NCI-H446 treated with DMSO at 0.1 percent for 48 hours (cell line): Measurements from ENCODE around the gene IMMT.

Experiments used
- DNase-seq: peaks from one replicate; lab custom pipeline; 2025; lab: John Stamatoyannopoulos, UW

Gene IMMT

DNA sequence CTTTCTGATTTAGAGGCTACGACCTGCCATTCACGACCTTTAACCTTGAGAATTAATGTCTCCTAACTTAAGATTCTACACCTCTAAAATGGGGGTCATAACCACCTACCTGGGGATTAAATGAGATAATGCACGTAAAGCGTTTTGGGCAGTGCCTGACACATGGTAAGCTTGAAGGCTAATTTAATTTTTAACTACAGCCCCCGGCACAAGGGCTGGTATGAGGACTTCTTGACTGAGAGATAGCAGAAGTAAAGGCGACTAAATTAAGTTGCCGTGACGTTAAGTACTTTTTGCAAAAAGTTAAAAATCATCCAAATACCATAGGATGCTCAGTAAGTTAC lies 4.5 kb upstream of the IMMT start:
- no peak for DNase-seq

- no peak for DNase-seq
Measured at GRCh38 chr2:86195808-86196387, 636 bp upstream of the IMMT start.

DNA sequence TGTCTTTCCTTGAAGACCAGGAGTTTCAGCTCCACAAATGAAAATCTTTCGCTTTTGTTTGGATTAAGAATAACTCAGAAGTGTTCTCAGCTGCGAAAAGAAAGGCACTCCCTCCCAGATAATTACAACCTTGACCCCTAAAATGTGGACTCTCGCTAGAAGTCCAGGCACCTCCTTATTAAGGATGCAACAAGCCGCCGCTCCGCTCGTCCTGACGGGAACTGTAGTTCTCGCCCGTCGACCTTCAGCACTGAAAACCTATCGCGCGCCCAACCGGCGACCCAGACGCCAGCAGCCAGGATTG lies 559 bp downstream of the IMMT start:
- DNase-seq: no peak

DNA sequence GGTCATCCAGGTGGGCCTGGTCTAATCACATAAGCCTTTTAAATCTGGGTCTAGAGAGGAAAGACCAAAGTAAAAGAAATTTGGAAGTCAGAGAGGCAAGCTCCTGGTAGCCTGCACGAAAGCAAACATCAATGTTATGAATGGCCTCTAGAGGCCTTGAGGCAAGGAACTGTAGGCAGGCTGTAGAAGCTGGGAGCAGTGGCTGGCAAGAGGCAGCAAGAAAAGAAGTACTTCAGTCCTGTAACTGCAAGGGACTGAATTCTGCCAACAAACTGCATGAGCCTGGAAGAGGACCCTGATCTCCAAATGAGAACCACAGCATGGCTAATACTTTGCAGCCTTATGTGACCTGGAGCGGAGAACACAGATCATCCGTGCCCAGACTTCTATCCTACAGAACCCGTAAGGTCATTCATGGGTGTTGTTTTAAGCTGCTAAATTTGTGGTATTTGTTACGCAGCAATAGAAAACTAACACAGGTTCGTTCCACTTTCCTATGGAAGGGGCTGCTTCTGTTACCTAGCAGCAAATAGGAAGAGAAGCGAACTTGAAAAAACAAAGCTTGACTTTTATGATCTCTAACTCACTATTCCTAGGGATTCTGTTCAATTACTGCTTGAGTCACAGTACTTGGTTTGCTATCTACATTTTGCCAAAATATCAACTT lies 1.2 kb downstream of the IMMT start:
- DNase-seq: no peak

GRCh38 chr2:86189782-86190416 lies 5.4 kb downstream of the IMMT start:
- DNase-seq: no peak

DNA sequence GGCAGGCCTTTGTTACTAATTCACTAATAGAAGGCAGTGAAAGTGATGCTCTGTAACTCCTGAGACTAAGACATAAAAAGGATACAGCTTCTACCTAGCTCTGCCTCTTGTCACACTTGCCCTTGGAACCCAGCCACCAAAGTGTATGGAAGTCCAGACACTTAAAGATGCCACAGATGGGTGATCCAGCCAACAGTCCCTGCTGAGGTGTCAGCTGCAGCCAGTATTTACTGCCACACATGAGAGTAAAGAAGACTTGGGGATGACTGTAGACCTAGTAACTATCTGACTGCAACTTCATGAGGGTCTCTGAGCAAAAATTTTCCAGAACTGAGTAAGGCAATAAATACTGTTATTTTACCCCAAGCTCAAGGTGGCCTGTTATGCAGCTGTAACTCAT lies 8.8 kb downstream of the IMMT start:
- no peak for DNase-seq

DNA sequence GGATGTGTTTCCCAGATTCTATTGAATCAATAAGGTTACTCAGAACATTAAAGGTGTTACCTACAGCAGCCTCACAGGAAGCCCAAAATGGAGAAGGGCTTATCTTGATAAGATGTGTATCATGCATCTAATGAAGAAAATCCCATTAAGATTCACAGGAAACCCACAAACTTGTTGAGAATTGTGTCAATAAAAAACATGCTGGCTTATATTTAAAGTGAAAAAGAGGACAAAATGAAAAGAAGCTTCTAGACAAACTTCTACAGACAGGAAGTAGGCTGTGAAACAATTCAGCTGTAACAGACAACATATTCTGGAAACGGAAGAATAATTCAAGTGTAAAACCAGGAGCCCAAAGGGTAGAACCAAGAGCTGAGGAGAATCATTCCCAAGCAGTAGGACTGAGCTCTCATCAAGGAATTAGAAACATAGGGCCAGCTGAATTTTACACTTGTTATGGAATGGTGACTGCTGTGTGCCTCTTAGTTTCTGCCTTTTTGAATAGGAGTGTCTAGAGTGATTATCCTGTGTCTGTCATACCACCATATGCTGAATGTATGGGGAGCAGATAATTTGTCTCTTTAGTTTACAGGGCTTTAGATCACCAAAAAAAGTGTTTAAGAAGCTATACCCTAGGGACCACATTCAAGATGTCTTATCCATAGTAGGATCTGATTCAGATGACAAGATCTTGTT lies 9.6 kb downstream of the IMMT start:
- no peak for DNase-seq

- no peak for DNase-seq
Measured at GRCh38 chr2:86176597-86176996, 18.7 kb downstream of the IMMT start.

DNA sequence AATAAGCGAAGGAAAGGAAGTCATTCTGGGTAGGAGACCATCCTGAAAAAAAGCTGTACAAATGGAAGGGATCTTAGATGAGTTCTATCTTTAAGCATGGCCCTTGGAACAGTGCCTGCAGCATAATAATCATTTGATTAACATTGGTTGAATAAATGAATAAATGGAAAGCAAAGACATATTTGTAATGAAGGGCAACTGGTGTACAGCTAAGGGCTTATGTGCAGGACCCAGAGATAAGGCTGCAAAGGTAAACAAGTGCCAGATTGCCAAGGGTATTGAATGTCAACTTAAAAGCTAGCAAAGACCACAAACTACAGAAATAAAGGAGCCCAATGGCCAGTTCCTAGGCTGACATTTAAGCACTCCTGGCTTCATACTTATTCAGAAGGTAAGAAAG lies 19.4 kb downstream of the IMMT start:
- DNase-seq: no peak

- no peak for DNase-seq
Measured at GRCh38 chr2:86174445-86174844, 20.8 kb downstream of the IMMT start.

DNA sequence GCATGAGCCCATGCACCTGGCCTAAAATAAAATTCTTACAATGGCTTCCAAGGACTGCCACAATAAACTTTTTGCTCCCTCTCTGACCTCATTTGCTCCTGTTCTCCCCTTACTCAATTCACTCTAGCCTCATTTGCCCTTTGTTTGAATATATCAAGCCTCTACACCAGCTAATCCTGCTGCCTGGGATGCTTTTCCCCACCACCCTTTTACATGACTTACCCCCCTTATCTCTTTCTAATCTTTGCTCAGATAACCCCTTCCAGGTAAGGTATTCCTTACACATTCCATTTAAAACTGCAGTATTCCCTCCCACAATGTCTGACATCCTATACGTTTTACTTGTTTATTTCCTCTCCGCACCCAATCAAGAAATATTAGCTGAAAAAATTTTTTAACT lies 22.7 kb downstream of the IMMT start:
- DNase-seq: no peak

- DNase-seq: no peak
Measured at GRCh38 chr2:86171295-86171694, 24.0 kb downstream of the IMMT start.

GRCh38 chr2:86170449-86170848 lies 24.8 kb downstream of the IMMT start:
- DNase-seq: no peak

DNA sequence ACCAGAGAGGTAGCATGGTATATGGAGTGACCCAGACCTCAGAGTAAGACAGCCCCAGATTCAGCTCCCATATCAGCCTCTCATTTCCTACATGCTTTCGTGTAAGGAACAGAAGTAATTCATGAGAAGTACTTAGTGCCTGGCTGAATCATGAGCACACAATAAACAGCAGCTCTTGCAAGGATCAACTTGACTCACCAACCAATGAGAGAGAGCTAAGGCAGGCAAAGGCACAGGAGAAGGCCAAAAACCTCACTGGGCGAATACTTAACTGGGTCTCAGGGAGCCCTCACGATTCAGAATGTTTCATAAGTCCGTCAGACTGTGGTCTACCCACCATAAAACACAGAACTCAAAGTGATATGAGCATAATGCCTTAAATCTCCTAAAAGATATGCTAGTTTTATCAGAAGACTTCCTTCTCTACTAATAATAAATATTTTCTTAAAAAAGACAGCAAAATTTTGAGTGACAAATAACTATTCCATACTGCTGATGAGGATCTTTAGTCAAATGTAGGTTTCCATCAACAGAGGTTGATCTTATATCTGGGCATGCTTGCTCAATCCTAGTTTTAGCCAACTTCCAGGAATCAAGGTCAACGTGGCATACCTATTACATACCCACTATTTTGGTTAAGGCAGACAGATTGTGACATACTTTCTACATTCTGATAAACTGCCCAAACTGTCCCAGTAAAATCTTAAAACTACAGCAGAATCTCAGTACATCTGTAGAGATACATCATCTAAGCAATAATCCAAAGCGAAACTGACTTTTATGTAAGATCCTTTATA lies 34.9 kb downstream of the IMMT start:
- no peak for DNase-seq

DNA sequence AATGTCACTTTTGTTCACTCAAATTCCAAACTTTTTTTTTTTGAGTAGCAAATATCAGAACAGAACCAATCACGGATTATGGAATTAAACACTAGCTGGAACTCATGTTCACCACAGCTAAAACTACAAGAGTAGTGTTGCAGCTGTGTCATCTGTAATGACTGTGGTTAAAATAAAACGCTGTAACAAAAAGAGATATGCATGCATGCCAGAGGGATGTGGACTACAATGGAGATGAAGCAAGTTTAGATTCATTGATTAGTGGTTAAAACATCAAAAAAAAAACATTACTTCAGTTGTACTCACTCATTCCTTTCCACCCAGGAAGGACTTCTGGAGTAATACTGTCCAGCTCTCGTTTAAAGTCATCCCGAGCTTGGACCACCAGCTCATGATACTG lies 37.0 kb downstream of the IMMT start:
- no peak for DNase-seq

DNA sequence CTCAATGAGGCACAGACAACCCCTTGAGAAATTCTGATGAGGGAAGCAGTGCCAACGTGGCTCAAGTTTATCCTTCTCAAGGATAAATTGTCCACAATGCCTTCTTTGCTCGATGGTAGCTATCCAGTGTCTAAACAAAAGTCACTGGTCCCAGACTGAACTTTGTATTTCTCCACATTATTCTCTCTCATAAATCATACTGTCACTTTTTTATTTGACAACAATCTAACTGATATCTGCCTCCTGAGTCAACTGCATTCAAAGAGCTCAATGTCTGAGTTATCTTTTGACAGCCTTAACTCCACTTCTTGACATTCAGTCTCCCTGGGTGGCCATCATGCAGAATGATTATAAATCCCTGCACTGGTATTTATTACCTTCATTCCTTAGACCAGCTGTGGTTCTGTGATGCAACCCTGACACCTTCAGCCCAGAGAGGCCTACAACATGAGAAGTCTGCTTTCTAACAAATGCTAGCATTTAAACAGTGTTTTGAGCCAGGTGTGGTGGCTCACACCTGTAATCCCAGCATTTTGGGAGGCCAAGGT lies 38.2 kb downstream of the IMMT start:
- DNase-seq: no peak

GRCh38 chr2:86150502-86150901 lies 44.8 kb downstream of the IMMT start:
- no peak for DNase-seq

GRCh38 chr2:86147793-86148192 lies 47.5 kb downstream of the IMMT start:
- DNase-seq: no peak

DNA sequence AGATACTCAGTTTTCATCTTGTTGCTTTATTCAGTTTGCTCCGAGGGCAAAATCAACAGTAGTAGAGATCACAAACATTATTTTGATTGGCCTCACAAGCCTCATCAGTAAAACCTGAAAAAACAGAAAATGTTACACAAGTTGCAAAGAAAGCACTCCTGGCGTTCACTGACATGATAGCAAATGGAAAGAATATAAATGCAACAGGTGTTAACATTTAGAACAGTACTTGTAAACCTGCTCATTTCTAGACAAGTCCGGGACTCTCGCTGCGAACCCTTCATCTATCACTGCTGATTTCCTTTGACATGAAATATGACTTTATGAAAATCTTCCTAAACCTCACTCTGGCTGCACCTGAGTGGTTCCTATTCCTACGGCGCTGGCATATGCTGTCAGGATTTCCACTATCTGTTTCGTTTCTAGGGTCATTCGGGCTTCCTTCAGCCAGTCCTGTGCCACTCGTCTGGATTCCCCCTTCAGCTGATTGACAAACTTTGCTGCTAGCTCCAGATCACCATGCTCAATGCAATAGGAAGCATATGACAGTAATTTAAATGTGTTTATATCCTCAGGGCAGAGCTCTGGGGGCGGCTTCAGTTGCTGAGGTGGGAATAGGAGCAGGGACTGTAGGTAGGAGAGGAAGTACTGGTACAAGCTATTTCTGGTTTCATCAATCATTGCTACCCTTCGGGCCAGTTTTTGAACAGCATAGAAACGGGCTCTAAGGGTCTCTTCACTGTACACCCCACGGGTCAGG lies 51.2 kb downstream of the IMMT start:
- DNase-seq: no peak

DNA sequence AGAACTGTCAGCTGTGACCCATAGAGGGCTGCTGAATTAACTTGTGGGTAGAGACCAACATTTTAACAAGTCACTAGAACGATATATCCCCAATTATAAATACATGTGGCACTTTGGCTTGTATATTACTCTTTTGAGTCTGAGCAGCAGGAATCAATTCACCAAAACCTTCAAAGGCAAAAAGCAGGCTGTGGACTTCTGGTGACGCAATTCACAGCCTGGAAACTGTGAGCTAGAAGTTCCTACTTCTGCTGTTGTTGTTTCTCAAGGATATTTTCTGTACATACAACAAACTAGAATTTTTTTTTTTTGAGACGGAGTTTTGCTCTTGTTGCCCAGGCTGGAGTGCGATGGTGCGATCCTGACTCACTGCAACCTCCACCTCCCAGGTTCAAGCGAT lies 52.0 kb downstream of the IMMT start:
- DNase-seq: no peak

DNA sequence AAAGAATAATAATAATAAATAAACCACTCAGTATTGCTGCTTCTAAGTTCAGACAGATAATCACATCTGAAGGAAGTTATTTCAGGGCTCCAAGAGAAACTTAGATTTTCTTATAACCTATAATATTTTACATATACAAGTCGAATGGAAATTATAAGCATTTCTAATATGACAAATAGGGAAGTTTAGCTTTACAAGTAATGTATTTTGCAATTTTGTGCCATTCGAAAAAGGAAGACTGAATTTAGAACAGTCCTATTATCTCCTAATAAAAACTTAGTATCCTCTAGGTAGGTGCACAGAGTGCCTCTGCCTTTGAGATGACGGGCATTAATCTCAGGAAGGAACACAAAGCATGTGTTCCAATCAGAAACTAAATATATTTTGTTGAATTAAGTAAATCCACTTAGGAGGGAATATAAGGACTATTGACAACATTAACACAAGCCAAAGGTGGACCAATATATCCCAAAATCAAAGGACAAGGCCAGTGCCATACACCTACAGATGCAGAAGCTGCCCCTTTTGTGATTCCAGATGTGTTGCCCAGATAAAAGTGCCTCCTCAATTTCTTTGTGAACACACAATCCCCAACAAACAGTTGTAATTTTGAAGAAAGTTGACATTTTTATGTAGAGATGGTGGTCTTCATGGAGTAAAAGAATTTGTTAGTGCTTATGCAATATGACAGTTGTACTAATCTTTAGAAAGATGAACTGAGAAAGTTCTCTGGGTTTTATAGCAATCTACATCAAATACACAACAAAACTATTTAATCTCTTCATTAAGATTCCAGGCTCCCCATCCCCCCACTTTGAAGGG lies 52.6 kb downstream of the IMMT start:
- DNase-seq: no peak
